GM19395 (cell line): Measurements from ENCODE around the gene TNRC18.

Source experiments
- ATAC-seq: cut with Tn5 transposase; IDR thresholded peaks from one replicate; pipeline ENCODE4 v1.9.1; 2021; ENCODE audit warnings: mild to moderate bottlenecking, moderate library complexity; ENCODE audit not compliant: unreplicated experiment

The TNRC18 gene

DNA sequence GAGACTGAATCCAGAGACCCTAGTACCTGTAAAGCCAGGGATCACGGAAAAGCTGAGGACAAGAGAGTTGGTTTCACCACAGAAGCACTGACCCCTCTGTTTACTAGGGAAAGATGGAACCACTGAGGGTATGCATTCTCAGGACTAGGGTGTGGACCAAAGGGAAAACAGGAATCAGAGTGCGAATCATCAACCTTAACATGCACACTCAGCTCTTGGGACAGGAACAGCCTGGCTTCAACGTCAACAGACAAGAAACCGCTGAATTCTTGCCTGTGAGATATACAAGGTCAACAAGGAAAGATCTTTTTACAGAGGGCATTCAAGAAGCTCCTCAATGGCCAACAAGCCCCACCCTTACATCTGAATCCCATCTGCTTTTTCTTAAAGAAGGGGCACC lies 14.9 kb downstream of the TNRC18 start:
- ATAC-seq = no peak

DNA sequence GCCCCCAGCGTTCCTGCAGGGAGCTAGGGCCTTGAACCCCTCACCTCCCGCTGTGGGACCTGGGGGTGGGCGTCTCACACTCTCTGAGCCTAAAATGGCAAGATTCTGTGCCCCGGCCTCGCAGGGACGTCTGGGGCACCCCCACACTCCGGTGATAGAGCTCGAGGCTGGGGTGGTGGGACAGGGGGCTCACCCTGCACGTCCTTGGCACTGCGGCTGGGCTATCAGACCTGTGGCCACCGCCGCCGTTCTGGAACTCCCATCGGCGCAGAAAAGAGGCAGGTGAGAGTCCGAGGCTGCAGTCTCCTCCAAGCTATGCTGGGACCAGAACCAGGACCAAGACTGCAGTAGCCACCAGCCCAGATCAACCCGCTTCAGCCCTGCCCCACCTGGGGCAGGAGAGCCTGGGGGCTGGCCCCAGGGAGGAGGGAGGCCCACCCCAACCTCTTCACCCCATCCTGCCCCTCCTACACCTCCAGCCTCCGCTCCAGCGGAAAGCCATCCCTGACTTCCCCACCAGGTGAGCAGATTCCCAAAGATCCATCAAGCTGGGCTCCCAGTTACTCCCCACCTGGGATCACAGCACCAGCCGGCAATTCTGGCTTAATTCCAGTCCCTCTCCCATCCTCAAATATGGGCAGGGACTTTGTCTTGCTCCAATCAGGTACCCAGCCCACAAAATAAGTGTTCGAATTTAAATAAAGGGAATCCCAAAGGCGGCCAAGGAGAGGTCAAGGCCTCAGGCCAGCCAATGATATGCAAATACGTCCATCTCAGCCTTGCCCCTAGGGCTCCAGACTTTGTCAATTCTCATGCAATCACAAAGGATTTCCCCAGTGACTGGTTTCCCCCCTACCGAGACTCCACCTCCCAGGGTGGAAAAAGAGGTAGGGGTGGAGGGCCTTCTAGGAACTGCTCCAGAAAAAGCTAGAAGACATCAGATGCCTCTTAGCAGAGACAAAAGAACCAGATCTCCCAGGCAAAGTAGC lies 16.4 kb downstream of the TNRC18 start:
- no peak for ATAC-seq

DNA sequence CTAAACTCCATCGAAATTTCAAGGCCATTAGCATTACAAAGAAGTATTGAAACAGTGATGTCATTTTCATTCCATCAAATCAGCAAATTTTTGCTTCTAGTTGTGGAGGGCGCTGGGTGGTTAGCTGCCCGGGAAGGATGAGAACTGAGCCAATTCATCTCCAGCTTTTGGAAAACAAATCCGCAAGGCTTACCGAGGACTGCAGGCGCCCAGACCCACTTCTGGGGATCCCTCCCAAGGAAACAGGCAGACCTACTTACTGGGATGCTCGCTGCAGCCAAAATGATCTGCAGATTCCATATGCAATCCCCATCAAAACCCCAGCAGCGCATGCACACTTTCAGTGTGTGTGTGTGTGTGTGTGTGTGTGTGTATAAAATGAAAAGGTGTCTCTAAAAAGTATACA lies 19.2 kb downstream of the TNRC18 start:
- ATAC-seq = no peak

GRCh38 chr7:5403442-5403841 lies 20.2 kb downstream of the TNRC18 start:
- ATAC-seq = no peak

GRCh38 chr7:5397736-5398135 lies 25.9 kb downstream of the TNRC18 start:
- ATAC-seq = no peak

DNA sequence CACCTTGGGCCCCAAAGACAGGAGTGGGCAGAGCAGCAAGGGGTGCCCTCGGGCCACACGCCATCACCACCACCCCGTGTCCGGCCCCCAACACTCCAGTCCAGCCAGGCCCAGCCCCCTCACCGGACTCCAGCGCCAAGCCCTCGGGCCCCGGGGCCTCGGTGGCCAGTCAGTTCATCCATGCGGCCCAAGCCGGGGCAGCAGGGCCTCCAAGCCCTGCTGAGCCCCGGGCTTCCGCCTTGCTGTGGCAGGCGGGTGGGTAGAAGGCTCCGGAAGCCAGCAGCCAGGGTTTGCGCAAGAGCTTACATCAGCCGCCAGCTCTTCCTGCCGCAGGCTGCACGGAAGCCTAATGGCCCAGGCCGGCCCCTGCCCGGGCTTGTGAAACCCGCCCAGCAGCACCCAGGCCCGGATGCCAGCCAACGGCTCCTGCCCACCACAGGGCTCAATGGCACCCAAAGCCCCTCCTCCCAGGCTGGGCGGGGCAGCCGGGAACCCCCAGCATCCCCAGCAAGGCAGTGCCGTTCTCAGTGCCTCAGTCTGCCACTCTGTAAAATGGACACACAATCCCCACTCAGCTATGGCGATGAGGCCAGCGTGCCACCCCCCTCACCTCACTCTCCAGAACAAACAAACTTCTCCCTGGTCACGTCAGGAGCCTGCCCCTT lies 26.5 kb downstream of the TNRC18 start:
- peak; percentile 87 for ATAC-seq

DNA sequence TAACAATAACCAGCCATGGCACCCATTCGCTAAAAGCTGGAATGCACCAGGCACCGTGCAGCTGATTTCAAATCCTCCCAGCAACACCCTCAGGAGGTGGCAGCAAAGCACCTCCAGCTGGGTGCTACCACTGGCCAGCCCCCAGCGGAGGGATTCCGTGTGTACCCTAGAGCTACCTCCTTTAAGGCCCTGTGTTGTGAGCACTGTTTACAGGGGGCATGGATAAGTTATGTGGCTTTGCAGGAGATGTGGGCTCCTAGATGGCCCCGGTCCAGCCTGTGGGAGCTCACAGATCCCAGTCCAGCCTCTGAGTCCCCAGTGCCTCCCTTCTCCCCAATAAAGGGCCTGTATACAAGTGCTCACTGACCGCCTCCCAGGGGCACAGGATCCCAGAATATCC lies 27.1 kb downstream of the TNRC18 start:
- ATAC-seq = peak; percentile 60

- no peak for ATAC-seq
Observed at GRCh38 chr7:5395246-5395645, 28.4 kb downstream of the TNRC18 start.

DNA sequence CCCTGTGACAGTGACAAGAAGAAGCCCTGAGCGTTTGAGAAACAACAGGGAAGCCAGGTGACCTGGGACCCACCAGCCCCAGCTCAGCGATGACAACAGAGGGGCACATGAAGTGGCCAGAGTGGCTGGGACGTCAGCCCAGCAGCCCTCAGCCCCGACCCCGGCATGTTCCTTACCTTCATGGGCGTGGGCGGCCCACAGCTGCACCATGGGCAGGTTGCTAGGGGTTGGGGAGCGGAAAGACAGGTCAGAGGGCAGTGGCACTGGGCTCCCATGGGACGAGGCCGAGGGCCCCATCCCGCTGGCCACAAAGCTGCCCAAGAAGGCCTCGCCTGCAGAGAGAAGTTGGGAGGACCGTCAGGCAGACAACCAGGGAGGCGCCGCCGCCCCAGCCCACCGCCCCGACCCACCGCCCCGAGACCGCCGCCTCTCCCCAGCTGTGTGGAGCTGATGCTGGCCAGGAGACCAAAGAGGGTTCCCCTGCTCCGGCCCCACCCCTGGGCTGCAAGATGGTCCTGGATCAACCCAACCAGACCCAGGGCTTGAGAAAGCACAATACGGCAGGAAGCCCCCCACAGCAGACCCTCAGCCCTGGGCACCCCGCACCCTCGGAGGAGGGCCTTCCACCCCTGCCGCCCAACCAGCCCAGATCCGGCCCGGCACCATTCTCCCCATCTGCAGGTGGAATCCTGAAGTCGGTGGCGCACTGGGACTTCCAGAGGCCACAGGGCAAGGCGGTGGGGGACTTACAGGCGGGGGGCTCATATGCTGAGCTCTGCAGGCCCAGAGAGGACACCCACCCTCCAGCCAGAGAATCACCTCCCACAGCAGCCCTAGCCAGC lies 29.1 kb downstream of the TNRC18 start:
- no peak for ATAC-seq

GRCh38 chr7:5393748-5394147 lies 29.9 kb downstream of the TNRC18 start:
- ATAC-seq = no peak

DNA sequence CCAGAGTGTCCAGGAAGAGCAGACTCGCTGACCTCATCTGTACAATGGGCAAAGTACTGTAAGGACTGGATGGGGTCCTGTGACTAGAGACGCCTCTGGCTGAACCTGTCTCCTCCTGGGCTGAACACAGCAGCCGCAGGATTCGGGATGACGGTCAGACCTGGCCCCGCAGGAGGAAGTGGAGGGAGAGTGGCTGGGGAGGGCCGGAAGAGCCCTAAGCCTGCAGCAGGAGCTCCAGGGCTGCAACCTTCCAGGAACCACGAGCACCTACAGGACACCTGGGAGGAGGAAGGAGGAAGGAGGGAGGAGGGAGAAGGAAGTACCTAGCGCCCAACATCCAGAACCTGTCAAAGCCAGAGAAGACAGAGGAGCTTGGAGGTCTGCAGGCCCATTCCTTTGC lies 30.3 kb downstream of the TNRC18 start:
- no peak for ATAC-seq

- no peak for ATAC-seq
Observed at GRCh38 chr7:5390918-5391317, 32.7 kb downstream of the TNRC18 start.

DNA sequence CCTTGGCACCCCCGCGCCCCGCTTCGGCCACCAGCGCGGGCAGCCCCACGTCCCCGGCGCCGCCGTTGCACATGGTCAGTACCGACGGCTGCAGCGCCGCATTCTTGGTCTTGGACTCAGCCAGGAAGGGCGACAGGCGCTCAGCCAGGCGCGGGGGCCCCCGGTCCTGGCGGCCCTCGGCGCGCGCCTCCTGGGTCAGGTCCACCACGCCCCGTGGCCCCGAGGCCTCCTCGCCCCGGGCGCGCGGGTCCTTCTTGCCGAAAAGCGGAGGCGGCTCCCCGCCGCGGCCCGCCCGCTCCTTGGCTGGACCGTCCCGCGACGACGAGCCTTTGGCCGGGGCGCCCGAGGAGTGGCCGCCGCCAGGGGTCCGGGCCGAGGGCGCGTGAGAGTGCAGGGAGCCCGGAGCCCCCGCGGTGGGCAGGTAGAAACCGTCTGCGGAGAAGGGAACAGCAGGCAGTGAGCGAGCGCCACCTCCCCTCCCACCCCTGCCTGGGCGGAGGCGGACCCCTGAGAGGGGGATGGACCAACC lies 34.7 kb downstream of the TNRC18 start:
- no peak for ATAC-seq

DNA sequence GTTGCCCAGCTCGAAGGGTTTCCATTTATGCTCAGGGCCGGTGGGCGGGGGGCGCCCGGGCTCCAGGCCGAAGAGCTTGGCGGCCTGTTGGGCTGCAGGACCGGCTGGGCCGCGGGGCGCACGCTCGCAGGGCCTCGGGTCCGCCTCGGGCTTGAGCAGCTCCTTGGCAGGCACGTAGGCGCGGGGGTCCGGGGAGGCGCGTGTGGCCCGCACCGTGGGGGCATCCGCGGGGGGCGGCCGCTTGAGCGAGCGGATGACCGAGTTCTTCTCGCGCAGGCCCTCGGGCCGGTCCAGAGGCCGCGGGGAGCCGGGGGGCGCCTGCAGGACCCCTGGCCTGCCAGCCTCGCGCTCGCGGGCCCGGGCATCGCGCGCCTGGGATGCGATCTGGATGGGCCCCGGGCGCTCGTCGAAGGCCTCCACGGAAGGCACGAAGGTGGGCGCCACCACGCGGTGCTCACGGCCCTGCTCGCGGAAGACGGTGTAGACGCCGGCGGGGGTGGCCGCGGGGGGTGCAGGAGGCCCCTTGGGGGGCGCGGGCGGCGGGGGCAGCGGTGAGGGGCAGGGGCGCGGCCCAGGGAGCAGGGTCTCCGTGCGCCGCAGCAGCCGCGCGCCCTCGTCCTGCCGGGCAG lies 35.2 kb downstream of the TNRC18 start:
- ATAC-seq = no peak

- ATAC-seq = no peak
Observed at GRCh38 chr7:5387711-5388245, 35.9 kb downstream of the TNRC18 start.

DNA sequence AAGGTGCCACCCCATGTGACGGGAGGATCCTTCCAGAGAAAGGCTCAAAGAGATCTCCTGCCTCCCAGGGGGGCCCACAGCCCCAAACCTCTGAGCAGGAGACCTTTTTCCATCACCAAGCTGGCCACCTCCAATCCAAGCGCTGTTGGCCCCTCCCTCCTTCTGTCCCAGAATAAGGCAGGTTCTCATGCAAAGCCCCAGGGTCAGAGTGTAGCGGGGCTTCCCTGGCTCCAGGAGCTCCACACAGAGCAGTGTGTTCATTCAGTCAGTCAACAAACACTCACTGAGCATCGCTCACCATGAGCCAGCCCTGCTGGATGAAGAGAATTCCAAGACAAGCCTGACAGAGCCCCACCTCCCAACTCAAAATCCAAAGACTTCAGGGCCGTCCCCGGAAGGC lies 39.0 kb downstream of the TNRC18 start:
- no peak for ATAC-seq

GRCh38 chr7:5383314-5384098 lies 40.1 kb downstream of the TNRC18 start:
- no peak for ATAC-seq

GRCh38 chr7:5382281-5382892 lies 41.2 kb downstream of the TNRC18 start:
- ATAC-seq = no peak
